PFSK-1 (cell line): Measurements from ENCODE around the gene AWAT1.

ENCODE experiments used
- FOXP2 ChIP-seq: optimal IDR thresholded peaks from 2 replicates; pipeline ENCODE3; 2011; ENCODE audit warnings: borderline replicate concordance, control low read depth, inconsistent platforms; ENCODE audit not compliant: insufficient read depth; ENCODE audit errors: extremely low read length, extremely low read depth
- POLR2AphosphoS5 ChIP-seq: IDR thresholded peaks from 2 replicates; pipeline ENCODE4 v1.6.1; 2012; ENCODE audit warnings: low read depth, mild to moderate bottlenecking, control low read depth, low read length, moderate library complexity
- SIN3A ChIP-seq: IDR thresholded peaks from 2 replicates; pipeline ENCODE4 v1.6.1; 2012; ENCODE audit warnings: mild to moderate bottlenecking, low read length, moderate library complexity, borderline replicate concordance; ENCODE audit not compliant: insufficient read depth
- TAF1 ChIP-seq: IDR thresholded peaks from 2 replicates; pipeline ENCODE4 v1.6.1; 2012; ENCODE audit warnings: low read length, control low read depth, borderline replicate concordance; ENCODE audit not compliant: insufficient read depth
- TF ChIP-seq, protein P1 (sequence below), 2 experiments: IDR thresholded peaks; 2 replicates each; pipeline versions ENCODE4 v1.6.1 to v1.8.0; 2011 to 2012; ENCODE audit warnings: low read depth in 2 of 2, low read length in 2 of 2, control low read depth in 1 of 2, inconsistent platforms in 1 of 2, mild to moderate bottlenecking in 1 of 2, moderate library complexity in 1 of 2; ENCODE audit not compliant: insufficient read depth in 1 of 2

Gene AWAT1

DNA sequence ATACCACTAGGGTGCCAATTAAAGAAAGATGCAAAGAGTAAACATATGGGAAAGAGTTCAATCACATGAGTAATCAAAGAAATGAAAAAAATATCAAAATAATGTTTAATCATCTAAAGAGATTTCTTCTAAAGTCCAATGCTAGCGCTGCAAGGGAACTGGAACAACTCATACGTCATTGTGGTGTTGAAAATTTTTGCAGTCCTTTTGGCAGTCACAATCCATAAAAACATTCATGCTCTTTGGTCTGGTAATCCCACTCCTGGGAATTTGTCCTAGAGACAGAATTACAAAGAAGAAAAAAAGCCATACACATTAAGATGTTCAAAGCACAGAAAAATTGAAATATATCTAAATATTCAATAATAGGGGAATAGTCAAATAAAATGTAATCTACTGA, 21.0 kb downstream of the AWAT1 start:
- no peak for TF ChIP-seq SIN3A
- TF ChIP-seq, protein P1, sequence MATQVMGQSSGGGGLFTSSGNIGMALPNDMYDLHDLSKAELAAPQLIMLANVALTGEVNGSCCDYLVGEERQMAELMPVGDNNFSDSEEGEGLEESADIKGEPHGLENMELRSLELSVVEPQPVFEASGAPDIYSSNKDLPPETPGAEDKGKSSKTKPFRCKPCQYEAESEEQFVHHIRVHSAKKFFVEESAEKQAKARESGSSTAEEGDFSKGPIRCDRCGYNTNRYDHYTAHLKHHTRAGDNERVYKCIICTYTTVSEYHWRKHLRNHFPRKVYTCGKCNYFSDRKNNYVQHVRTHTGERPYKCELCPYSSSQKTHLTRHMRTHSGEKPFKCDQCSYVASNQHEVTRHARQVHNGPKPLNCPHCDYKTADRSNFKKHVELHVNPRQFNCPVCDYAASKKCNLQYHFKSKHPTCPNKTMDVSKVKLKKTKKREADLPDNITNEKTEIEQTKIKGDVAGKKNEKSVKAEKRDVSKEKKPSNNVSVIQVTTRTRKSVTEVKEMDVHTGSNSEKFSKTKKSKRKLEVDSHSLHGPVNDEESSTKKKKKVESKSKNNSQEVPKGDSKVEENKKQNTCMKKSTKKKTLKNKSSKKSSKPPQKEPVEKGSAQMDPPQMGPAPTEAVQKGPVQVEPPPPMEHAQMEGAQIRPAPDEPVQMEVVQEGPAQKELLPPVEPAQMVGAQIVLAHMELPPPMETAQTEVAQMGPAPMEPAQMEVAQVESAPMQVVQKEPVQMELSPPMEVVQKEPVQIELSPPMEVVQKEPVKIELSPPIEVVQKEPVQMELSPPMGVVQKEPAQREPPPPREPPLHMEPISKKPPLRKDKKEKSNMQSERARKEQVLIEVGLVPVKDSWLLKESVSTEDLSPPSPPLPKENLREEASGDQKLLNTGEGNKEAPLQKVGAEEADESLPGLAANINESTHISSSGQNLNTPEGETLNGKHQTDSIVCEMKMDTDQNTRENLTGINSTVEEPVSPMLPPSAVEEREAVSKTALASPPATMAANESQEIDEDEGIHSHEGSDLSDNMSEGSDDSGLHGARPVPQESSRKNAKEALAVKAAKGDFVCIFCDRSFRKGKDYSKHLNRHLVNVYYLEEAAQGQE (IDR thresholded peaks at IDR 0.05; ENCODE audit: insufficient read depth in 1 of 2, low read depth in 2 of 2, low read length in 2 of 2): no peak
- TF ChIP-seq POLR2AphosphoS5: no peak
- TF ChIP-seq TAF1: no peak
- TF ChIP-seq FOXP2: no peak

DNA sequence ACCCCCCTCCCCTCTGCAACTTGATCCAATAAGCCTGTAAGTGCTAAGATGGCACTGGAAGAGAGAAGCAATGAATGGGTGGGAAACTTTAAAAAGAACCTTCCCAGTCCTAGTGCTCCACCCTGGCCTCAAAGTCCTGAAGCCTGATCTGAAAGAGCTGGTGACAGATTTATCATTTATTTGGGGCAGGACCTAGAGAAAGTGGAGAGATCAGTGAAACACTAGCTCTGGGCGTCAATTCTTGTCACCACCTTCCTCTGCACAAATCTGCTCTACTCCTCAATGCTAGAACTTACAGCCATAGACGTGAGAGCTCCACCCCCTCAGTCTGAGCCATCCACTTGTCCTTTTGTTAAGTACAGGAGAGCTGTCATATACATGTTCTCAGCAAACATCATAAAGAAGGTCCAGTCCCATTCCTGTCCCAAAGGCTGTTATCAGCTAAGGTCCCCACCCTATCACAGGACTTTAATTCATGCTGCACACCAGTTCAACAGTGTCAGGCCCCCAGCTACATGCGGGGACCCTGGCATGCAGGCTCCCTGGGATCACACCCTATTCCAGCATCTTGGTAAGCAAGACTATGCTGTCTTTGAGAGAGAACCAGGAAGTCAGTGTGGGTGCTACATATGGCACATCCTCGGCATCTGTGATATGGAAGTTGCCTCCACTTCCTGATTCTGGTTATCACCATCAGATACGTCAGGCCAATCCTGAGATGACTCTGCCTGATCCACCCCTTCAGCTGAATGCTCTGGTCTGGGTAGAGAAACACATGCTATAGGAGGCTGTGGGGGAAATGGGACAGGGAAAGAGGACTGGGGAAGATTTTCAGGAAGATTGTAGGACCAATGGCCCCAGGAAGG, 23.2 kb downstream of the AWAT1 start:
- TF ChIP-seq POLR2AphosphoS5: no peak
- TF ChIP-seq, protein P1 (IDR thresholded peaks at IDR 0.05; ENCODE audit: insufficient read depth in 1 of 2, low read depth in 2 of 2, low read length in 2 of 2): no peak

DNA sequence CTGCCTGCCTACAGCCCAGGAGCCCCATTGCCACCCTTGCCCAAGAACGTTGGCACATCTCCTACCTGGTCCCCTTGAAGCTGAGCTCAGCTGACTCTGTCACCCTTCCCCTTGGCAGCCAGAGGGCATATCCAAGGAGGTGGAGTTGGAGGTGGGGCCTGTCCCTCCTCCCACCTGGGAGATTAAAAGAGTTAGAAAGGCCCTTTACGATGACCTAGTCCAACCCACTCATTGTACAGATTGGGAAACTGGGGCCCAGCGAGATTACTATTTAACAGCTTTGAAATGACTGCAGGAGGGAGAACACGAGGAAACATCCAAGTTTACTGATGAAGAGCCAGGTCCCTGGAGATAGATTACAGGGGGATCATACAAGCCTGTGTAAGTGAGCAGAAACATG, 25.6 kb downstream of the AWAT1 start, which contains the start of gene P2RY4:
TSS of gene P2RY4 (minus strand) at position 101 of the 400 bp plus-strand sequence. CDS start 580 bp downstream, outside the sequence.
- TF ChIP-seq SIN3A (no peak), FOXP2 (no peak), TAF1 (no peak), POLR2AphosphoS5 (no peak)

DNA sequence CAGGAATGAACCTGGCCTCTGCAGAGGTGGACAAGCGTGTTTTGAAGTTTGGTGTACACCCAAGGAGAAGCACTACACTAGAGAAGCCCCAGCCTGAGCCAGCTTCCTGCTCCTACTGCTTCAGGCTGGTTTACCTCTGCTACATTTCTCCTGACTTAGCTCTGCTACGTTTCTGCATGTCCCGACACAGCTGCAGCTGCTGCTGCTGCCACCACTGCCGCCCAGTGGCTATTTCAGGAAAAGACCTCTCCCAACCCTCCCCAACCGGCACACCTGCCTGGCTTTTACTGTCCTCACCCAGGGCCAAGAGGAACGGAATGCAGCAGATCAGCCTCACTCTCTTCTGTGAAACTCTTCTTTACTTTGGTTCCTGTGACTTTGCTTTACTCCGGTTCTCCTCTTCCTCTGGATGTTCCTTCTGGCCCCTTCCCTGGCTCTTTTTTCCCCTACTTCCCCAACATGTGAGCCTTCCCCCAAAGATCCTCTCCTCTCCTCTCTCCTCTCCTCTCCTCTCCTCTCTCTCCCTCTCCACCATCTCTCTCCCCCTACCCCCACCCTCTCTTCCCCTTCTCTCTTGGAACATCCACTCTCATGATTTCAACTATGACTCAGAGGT, 28.6 kb downstream of the AWAT1 start:
- TF ChIP-seq, protein P1 (IDR thresholded peaks at IDR 0.05; ENCODE audit: insufficient read depth in 1 of 2, low read depth in 2 of 2, low read length in 2 of 2): 0 out of 4 replicates have a peak, but pooled peaks have one; percentile 26 to 41
- TF ChIP-seq TAF1 (no peak), POLR2AphosphoS5 (no peak), SIN3A (no peak), FOXP2 (no peak)

DNA sequence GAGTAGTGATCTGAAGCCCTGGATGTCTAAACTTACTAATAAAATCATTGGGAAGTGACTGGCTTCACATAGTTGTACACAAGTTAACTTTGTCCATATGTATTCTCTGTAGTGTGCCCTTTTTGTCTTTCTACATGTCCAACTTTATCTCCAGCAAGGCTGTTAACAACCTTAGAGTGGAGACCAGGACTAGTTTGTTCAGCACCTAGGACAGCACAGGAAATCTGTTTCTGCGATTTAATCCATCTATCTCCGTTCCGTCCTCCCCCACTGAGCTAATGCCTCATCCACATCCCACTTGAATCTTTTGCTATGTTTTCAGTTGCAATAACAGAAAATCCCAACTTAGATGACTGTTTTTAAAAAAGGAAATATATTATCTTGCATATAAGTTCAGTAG, 30.3 kb downstream of the AWAT1 start:
- no peak for TF ChIP-seq POLR2AphosphoS5
- no peak for TF ChIP-seq FOXP2
- TF ChIP-seq, protein P1 (IDR thresholded peaks at IDR 0.05; ENCODE audit: insufficient read depth in 1 of 2, low read depth in 2 of 2, low read length in 2 of 2): peak; percentile 78 to 93
